D721Med (cell line): ENCODE data around the gene ZIK1.
A peak's percentile ranks its signal among the peaks of the same experiment; 100 is the strongest.

ENCODE experiments used
- DNase-seq: peaks from one replicate; pipeline ENCODE4 v3.0.0; 2011; ENCODE audit warnings: low spot score; ENCODE audit not compliant: insufficient read length
- FAIRE-seq: peaks from 2 replicates; lab custom pipeline; 2011; peaks lifted over from hg19 to GRCh38; lab: Jason Lieb, UNC
- TF ChIP-seq, protein P1 (sequence below): IDR thresholded peaks from 2 replicates; pipeline ENCODE4 v1.5.1; 2012; ENCODE audit warnings: mild to moderate bottlenecking, control low read depth; ENCODE audit not compliant: insufficient read depth; ENCODE audit errors: missing control alignments

The ZIK1 gene

DNA sequence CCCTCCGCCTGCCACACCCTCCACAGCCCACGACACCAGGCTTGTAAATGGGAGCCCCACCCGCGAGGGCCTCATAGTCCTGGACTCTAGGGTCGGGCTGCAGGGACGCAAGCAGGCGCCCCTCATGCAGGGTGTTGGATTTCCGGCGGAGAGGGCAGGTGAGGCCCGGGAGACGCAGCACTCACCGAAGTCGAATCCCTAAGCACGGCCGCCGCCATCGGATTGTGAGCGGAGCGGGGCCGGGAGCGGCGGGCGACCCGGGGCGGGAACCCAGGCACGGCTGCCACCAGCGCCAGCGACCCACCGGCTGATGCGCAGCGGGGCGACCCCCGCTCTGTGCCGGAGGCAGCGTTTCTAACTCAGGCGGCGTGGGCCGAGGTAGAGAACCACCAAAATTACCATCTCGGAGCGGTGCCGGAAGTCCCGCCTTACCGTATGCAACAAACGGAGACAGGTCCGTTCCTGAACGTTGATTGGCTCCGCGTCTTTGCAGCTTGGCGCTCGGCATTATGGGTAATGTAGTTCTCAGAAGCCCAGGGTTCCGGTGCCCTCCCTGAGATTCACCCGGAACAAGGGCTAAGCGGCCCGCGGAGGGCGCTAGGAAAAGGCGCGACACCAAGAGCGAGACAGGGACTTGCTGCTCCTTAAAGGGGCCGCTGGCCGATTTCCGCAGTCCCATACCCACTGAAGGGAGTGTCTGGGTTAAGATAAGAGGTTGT lies 5.3 kb upstream of the ZIK1 start, which contains the start of gene ZNF416:
TSS of gene ZNF416 (minus strand) at position 425 of the 719 bp plus-strand sequence. CDS start at position 218, 207 bp downstream.
- DNase-seq (peak; percentile 96), FAIRE-seq (peak; percentile 60)
- TF ChIP-seq, protein P1, sequence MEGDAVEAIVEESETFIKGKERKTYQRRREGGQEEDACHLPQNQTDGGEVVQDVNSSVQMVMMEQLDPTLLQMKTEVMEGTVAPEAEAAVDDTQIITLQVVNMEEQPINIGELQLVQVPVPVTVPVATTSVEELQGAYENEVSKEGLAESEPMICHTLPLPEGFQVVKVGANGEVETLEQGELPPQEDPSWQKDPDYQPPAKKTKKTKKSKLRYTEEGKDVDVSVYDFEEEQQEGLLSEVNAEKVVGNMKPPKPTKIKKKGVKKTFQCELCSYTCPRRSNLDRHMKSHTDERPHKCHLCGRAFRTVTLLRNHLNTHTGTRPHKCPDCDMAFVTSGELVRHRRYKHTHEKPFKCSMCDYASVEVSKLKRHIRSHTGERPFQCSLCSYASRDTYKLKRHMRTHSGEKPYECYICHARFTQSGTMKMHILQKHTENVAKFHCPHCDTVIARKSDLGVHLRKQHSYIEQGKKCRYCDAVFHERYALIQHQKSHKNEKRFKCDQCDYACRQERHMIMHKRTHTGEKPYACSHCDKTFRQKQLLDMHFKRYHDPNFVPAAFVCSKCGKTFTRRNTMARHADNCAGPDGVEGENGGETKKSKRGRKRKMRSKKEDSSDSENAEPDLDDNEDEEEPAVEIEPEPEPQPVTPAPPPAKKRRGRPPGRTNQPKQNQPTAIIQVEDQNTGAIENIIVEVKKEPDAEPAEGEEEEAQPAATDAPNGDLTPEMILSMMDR, result peak; percentile 46

DNA sequence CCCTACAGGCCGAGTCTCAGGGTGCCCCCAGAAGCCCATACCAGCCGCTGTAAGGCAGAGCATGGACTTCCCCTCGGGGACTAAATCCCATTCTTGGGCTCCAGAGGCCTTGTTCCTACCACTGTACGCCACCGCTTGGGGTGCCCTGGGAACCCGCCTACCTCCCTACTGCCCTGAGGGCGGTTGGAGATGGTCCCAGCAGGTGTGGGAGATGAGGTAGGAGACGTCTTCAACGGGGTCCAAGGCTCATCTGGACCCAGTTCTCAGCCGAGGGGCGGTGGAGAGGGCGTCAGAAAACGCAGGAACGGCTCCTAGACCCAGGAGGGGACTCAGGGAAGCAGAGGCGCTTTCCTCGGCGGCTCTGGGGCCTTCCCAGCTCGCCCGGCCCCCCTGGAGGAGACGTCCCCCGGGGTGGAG lies 833 bp upstream of the ZIK1 start:
- FAIRE-seq, result no peak

DNA sequence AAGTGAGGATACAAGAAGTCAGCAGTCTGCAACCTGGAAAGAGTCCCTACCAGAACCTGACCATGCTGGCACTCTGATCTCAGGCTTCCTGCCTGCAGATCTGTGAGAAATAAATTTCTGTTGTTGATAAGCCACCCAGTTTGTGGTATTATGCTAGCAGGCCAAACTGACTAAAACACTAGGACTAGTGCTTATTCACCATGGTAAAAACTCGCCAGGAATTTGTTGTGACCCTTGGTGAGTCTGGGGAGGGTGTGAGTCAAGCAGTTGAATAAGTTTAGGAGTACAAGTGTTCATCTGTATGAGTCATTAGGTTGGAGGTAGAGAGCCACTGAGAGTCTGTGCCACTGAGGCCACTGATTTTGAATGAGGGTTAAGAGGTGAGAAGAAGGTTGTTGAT lies 3.6 kb downstream of the ZIK1 start:
- FAIRE-seq (no peak), DNase-seq (no peak)
- TF ChIP-seq, protein P1, result no peak

More for the DNA sequence above, 833 bp upstream of the ZIK1 start:
- no peak for DNase-seq
- TF ChIP-seq, protein P1, result no peak

DNA sequence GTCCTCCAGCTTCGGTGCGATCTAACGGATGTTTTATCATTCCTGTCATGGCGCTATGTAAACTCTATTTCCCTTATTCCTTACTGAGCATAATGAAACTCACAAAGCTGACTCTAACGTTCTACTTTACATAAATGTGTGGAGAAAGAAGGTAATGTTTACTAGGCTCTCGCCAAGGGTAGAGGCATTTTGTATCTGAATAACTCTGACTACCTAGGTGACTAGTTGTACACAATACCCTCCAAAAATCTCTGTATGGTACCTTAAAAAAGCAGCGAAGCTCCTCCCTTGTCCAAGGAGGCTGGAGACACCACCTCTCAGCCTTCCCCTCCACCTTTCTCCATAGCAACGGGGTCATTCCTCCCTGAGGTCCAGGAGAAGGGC lies 15.4 kb downstream of the ZIK1 start:
- DNase-seq (no peak), FAIRE-seq (no peak)
- TF ChIP-seq, protein P1, result no peak

DNA sequence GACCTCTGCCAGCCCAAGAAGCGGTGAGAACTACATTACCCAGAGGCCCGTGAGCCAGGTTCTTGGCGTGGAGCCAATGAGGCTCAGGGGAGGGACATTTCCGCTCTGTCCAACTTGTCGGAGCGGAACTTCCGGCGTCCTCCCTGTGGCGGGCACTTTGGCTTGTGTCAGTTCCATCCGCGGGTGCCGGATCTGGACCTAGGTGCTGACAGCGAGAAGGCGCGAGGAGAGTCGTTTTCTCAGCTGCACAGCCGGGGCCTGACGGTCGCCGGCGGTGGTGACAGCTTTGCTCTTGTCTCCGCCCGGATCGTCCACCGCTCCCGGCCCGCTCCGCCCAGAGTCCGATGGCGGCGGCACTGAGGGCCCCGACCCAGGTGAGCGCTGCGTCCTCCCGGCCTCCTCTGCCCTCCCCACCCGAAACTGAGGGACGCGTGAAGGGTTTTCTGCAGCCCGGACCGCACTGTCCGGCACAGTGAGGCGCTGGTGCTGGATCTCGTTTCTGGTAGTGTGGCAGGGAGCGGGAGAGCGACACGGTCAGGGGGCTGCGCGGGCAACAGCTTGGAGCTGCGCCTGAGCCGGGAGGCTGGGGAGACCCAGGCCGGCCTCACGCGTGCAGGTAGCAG lies 15.9 kb downstream of the ZIK1 start, which contains the start of gene ZNF530:
TSS of gene ZNF530 (plus strand) at position 125 of the 623 bp plus-strand sequence. CDS start 4,461 bp downstream, outside the sequence.
- TF ChIP-seq, protein P1, result no peak
- DNase-seq, result peak; percentile 86
- FAIRE-seq, result no peak

DNA sequence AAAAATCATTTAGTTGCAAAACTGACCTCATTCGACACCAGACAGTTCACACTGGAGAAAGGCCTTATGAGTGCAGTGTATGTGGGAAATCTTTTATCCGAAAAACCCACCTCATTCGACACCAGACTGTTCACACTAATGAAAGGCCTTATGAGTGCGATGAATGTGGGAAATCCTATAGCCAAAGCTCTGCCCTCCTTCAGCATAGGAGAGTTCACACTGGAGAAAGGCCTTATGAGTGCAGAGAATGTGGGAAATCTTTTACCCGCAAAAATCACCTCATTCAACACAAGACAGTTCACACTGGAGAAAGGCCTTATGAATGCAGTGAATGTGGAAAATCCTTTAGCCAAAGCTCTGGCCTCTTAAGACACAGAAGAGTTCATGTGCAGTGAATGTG lies 23.0 kb downstream of the ZIK1 start:
- TF ChIP-seq, protein P1, result no peak
- FAIRE-seq (no peak), DNase-seq (no peak)

DNA sequence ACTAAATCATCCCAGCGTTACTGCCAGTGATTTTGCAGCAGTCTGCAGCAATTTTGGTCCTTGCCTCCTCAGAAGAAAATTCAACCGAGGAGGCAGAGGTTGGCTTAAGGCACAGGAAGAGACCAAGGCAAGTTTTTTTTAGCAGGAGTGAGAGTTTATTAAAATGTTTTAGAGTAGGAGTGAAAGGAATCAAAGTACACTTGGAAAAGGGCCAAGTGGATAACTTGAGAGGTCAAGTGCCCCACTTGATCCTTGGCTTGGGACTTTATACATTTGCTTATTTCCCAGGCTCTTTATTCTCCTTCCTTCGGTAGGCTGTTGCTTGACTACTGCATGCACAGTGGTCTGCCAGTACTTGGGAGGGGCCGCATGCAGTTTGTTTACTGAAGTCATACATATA lies 27.2 kb downstream of the ZIK1 start:
- DNase-seq, result no peak
- FAIRE-seq, result no peak
- TF ChIP-seq, protein P1, result no peak
